NCI-H748 (cell line): ENCODE data around the gene WDR4.
"Not testable (repeated sequence)": the region's sequence is repeated elsewhere in the genome, so short reads cannot be mapped to it uniquely, and the experiment has no call there.

Experiments
- DNase-seq: peaks from one replicate; lab custom pipeline; 2025; ENCODE audit not compliant: unreplicated experiment; lab: John Stamatoyannopoulos, UW

Gene WDR4

GRCh38 chr21:42841156-42841915, 38.0 kb downstream of the WDR4 start:
- DNase-seq, result no peak

- no peak for DNase-seq
Observed at GRCh38 chr21:42840411-42841155, 38.8 kb downstream of the WDR4 start.

- no peak for DNase-seq
Observed at GRCh38 chr21:42839271-42840231, 39.8 kb downstream of the WDR4 start.

- not testable (repeated sequence) for DNase-seq
Observed at GRCh38 chr21:42838212-42838690, 41.1 kb downstream of the WDR4 start.

GRCh38 chr21:42837421-42838211, 41.7 kb downstream of the WDR4 start:
- no peak for DNase-seq

- no peak for DNase-seq
Observed at GRCh38 chr21:42836767-42837301, 42.5 kb downstream of the WDR4 start.

- no peak for DNase-seq
Observed at GRCh38 chr21:42836402-42836666, 43.0 kb downstream of the WDR4 start.

- DNase-seq, result no peak
Observed at GRCh38 chr21:42835611-42836401, 43.5 kb downstream of the WDR4 start.

GRCh38 chr21:42835211-42835610, 44.1 kb downstream of the WDR4 start:
- no peak for DNase-seq

- no peak for DNase-seq
Observed at GRCh38 chr21:42834726-42835191, 44.6 kb downstream of the WDR4 start.

GRCh38 chr21:42833859-42834725, 45.2 kb downstream of the WDR4 start:
- DNase-seq, result no peak

GRCh38 chr21:42833439-42833815, 45.9 kb downstream of the WDR4 start:
- peak; percentile 54 for DNase-seq

GRCh38 chr21:42832321-42832630, 47.1 kb downstream of the WDR4 start:
- DNase-seq, result not testable (repeated sequence)

GRCh38 chr21:42830456-42831455, 48.6 kb downstream of the WDR4 start:
- DNase-seq, result peak; percentile 23

- no peak for DNase-seq
Observed at GRCh38 chr21:42829954-42830353, 49.4 kb downstream of the WDR4 start.

- no peak for DNase-seq
Observed at GRCh38 chr21:42829417-42829816, 49.9 kb downstream of the WDR4 start.

- no peak for DNase-seq
Observed at GRCh38 chr21:42827588-42827987, 51.8 kb downstream of the WDR4 start.
